Measurements from ENCODE around the gene PTPN3.

DNA sequence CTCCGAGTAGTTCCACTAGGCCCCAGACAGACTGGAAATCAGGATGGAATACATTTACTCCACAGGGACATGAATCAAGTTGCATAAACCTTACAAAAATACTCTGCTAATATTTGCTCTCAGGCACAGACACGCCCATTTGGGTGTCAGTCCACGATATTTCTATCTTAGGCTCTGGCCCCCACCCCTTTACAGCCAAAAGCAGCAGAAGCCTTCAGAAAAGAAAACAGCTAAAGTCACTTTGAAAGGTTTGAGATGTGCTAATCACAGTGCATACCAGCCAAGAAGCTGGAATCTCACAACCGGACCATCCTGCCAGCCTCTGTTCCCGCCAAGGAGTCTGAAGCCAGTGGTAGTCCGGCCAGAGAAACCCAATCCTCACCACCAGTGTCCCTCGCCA lies 22.6 kb downstream of the PTPN3 start:
- TF ChIP-seq TAF1 (IDR thresholded peaks at IDR 0.05; ENCODE audit: borderline replicate concordance, insufficient read depth, low read length) = no peak
- TF ChIP-seq SIN3A (IDR thresholded peaks at IDR 0.05; ENCODE audit: borderline replicate concordance, insufficient read depth, low read length) = no peak
- TF ChIP-seq, protein P1, sequence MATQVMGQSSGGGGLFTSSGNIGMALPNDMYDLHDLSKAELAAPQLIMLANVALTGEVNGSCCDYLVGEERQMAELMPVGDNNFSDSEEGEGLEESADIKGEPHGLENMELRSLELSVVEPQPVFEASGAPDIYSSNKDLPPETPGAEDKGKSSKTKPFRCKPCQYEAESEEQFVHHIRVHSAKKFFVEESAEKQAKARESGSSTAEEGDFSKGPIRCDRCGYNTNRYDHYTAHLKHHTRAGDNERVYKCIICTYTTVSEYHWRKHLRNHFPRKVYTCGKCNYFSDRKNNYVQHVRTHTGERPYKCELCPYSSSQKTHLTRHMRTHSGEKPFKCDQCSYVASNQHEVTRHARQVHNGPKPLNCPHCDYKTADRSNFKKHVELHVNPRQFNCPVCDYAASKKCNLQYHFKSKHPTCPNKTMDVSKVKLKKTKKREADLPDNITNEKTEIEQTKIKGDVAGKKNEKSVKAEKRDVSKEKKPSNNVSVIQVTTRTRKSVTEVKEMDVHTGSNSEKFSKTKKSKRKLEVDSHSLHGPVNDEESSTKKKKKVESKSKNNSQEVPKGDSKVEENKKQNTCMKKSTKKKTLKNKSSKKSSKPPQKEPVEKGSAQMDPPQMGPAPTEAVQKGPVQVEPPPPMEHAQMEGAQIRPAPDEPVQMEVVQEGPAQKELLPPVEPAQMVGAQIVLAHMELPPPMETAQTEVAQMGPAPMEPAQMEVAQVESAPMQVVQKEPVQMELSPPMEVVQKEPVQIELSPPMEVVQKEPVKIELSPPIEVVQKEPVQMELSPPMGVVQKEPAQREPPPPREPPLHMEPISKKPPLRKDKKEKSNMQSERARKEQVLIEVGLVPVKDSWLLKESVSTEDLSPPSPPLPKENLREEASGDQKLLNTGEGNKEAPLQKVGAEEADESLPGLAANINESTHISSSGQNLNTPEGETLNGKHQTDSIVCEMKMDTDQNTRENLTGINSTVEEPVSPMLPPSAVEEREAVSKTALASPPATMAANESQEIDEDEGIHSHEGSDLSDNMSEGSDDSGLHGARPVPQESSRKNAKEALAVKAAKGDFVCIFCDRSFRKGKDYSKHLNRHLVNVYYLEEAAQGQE (IDR thresholded peaks at IDR 0.05; ENCODE audit: insufficient read depth in 1 of 2, low read depth in 2 of 2, low read length in 2 of 2) = no peak
